H1 (cell line): ENCODE results near the gene LMNA. TPM values are rescaled to one million over a fixed set of nuclear protein-coding genes. Genes with fewer than 3 reads are reported as not detected.

ENCODE experiments used
- BACH1 ChIP-seq: IDR thresholded peaks from 2 replicates; pipeline ENCODE4 v1.6.1; 2012; ENCODE audit warnings: low read length, improper control_type of control experiment
- EZH2 ChIP-seq: fragments of 200-600 bp; sonication (generic); IDR thresholded peaks from 2 replicates; pipeline ENCODE4 v1.7.1; 2012; ENCODE audit warnings: low read depth, mild to moderate bottlenecking, moderate library complexity, low read length, inconsistent platforms; ENCODE audit not compliant: severe bottlenecking
- HDAC6 ChIP-seq: IDR thresholded peaks from one replicate; pipeline ENCODE4 v1.7.1; 2012; ENCODE audit warnings: low read depth, mild to moderate bottlenecking, inconsistent platforms, low read length, moderate library complexity
- MAFK ChIP-seq: IDR thresholded peaks from 2 replicates; pipeline ENCODE4 v1.6.1; 2012; ENCODE audit warnings: low read depth, mild to moderate bottlenecking, improper control_type of control experiment, low read length
- NANOG ChIP-seq: IDR thresholded peaks from 2 replicates; pipeline ENCODE4 v1.6.1; 2011; ENCODE audit warnings: low read length, low read depth, mild to moderate bottlenecking, inconsistent platforms; ENCODE audit not compliant: insufficient read depth, poor library complexity, severe bottlenecking
- NRF1 ChIP-seq: IDR thresholded peaks from 2 replicates; pipeline ENCODE4 v1.6.1; 2011; ENCODE audit warnings: mild to moderate bottlenecking, low read depth, low read length, improper control_type of control experiment
- RFX5 ChIP-seq: IDR thresholded peaks from 2 replicates; pipeline ENCODE4 v1.6.1; 2011; ENCODE audit warnings: low read depth, low read length, improper control_type of control experiment, borderline replicate concordance
- RNF2 ChIP-seq: fragments of 200-900, 300-1000 bp; sonication (generic); IDR thresholded peaks from 2 replicates; pipeline ENCODE4 v1.7.1; 2016; ENCODE audit warnings: borderline replicate concordance, low read depth, mild to moderate bottlenecking, antibody characterized with exemption, low read length; ENCODE audit not compliant: poor library complexity, severe bottlenecking; ENCODE audit errors: missing control alignments
- SIN3A ChIP-seq, 2 experiments: IDR thresholded peaks in 1 of 2; conservative IDR thresholded peaks in 1 of 2; 2 replicates each; pipeline ENCODE4 v1.6.1; 2011 to 2012; ENCODE audit warnings: low read length in 2 of 2, improper control_type of control experiment in 1 of 2, low read depth in 1 of 2, mild to moderate bottlenecking in 1 of 2
- polyA plus RNA-seq, 7 experiments: library from polyadenylated mRNA; depleted of rRNA in 3 of 7; stranded (reverse) in 5 of 7; unstranded in 2 of 7; fragments of >200 nt in 5 of 7; fragments of 200-250 nt in 2 of 7; gene quantifications; 1 replicate in 5 of 7; 2 replicates in 1 of 7; 4 replicates in 1 of 7; pipeline versions ENCODE4 v1.2.1 to v1.2.3, GENCODE V29; 2011 to 2013; ENCODE audit warnings: missing spikeins in 2 of 7, mixed read lengths in 2 of 7
- total RNA-seq: library from RNA; stranded (reverse); fragmentation: NEBNext Ultra II Directional; extraction: Animal tissue kit (Norgen Biotek cat#: 25700); gene quantifications from 2 replicates; pipeline ENCODE4 v1.2.1, GENCODE V29; 2021
- TF ChIP-seq, protein P1 (sequence below): IDR thresholded peaks from 2 replicates; pipeline ENCODE4 v1.6.1; 2011; ENCODE audit warnings: low read depth, mild to moderate bottlenecking, low read length; ENCODE audit not compliant: insufficient read depth

The LMNA gene
- total and polyA plus RNA-seq, 2 of the 8 experiments (the other 6 are each of a cell fraction or from before 2014, with no cell fraction given), result 25.8 to 46.8 TPM

DNA sequence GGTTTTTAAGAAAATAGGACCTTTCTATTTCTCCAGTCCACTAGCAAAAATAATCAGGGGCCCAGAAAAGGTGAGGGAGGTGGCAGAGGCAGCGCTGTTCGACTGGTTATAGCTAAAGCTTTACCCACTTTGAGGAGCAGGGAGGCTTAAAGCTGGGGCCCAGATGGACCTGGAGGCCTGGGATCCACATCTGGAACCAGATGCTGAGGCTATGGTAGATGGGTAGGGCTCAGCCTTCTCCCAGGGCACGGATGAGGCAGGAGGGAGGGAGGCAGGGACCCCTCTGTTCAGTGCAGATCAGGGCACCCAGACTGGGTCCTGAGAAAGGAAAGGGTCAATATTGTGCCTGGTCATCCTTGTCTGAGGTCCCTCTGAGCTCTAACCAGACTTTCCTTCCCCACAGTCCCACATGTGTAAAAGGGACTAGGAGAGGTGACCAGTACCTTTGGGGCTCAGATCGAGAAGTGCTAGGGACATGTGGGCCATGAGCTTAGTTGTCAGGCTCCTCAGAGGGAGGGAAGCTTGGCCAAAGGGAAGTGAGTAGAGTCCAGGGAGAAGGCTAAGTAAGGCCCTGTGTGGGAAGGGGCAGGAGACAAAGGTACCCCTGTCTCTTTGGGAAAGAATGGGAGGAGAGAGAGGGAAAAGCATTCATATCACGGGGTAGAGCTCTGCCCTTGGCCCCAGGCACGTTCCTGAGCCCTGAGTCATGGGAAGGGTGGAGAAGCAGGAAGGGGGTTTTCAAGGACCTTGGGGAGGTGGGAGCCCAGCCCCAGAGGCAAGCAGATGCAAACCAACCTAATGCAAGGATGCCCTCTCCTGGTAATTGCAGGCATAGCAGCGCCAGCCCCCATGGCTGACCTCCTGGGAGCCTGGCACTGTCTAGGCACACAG lies 15.4 kb downstream of the LMNA start (continued):
- no peak for TF ChIP-seq NANOG
- TF ChIP-seq BACH1, result peak; percentile 91
- TF ChIP-seq, protein P1, sequence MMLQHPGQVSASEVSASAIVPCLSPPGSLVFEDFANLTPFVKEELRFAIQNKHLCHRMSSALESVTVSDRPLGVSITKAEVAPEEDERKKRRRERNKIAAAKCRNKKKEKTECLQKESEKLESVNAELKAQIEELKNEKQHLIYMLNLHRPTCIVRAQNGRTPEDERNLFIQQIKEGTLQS, result 0 out of 2 replicates have a peak, but pooled peaks have one; percentile 55
- TF ChIP-seq SIN3A (conservative IDR thresholded peaks at IDR 0.05 in 1 of 2, IDR thresholded peaks at IDR 0.05 in 1 of 2; ENCODE audit: low read depth in 1 of 2, low read length in 2 of 2), result peak in 1 of 2 experiments; percentile 85; a peak in 2 of 4 replicates
- TF ChIP-seq HDAC6, result no peak
- peak; percentile 72; the same call in 1 of the 2 replicates for TF ChIP-seq MAFK
- TF ChIP-seq EZH2, result no peak
- TF ChIP-seq NRF1, result no peak
- no peak for TF ChIP-seq RNF2
- no peak for TF ChIP-seq RFX5
